ENCODE measurements around the gene VILL.

DNA sequence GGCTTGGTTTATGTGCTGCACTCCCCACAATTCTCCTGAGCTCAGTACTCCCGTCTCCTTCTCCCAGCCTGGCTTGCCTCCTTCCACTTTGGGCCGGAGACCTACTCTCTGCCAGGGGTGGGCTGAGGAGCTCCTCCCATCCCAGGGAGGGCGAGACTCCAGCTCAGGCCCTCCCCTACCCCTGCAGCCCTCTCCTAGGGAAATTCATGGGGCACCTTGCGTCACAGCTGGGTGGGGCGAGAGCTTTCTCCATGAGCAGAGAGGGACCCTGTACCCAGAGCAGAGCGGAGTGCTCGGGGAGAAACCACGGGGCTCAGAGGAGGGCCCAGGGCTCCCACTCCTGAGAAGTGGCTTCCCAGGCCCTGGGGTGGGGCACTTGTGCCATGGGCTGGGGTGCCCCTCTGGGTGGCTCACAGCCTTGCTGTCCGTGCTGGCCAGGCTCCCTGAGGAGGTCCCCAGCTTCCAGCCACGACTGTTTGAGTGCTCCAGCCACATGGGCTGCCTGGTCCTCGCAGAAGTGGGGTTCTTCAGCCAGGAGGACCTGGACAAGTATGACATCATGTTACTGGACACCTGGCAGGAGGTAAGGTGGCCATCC, 13.3 kb downstream of the VILL start:
- TF ChIP-seq, protein P1, sequence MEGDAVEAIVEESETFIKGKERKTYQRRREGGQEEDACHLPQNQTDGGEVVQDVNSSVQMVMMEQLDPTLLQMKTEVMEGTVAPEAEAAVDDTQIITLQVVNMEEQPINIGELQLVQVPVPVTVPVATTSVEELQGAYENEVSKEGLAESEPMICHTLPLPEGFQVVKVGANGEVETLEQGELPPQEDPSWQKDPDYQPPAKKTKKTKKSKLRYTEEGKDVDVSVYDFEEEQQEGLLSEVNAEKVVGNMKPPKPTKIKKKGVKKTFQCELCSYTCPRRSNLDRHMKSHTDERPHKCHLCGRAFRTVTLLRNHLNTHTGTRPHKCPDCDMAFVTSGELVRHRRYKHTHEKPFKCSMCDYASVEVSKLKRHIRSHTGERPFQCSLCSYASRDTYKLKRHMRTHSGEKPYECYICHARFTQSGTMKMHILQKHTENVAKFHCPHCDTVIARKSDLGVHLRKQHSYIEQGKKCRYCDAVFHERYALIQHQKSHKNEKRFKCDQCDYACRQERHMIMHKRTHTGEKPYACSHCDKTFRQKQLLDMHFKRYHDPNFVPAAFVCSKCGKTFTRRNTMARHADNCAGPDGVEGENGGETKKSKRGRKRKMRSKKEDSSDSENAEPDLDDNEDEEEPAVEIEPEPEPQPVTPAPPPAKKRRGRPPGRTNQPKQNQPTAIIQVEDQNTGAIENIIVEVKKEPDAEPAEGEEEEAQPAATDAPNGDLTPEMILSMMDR (IDR thresholded peaks at IDR 0.05 in 8 of 11, conservative IDR thresholded peaks at IDR 0.05 in 3 of 11), result no peak
- TF ChIP-seq POLR2A (IDR thresholded peaks at IDR 0.05), result no peak
